HG02623 (cell line): ENCODE results near the gene SUB1.
"Not testable (repeated sequence)": the region's sequence is repeated elsewhere in the genome, so short reads cannot be mapped to it uniquely, and the experiment has no call there.

Experiments
- ATAC-seq: cut with Tn5 transposase; IDR thresholded peaks from one replicate; pipeline ENCODE4 v1.9.1; 2021; ENCODE audit warnings: moderate library complexity; ENCODE audit not compliant: unreplicated experiment

SUB1 gene

DNA sequence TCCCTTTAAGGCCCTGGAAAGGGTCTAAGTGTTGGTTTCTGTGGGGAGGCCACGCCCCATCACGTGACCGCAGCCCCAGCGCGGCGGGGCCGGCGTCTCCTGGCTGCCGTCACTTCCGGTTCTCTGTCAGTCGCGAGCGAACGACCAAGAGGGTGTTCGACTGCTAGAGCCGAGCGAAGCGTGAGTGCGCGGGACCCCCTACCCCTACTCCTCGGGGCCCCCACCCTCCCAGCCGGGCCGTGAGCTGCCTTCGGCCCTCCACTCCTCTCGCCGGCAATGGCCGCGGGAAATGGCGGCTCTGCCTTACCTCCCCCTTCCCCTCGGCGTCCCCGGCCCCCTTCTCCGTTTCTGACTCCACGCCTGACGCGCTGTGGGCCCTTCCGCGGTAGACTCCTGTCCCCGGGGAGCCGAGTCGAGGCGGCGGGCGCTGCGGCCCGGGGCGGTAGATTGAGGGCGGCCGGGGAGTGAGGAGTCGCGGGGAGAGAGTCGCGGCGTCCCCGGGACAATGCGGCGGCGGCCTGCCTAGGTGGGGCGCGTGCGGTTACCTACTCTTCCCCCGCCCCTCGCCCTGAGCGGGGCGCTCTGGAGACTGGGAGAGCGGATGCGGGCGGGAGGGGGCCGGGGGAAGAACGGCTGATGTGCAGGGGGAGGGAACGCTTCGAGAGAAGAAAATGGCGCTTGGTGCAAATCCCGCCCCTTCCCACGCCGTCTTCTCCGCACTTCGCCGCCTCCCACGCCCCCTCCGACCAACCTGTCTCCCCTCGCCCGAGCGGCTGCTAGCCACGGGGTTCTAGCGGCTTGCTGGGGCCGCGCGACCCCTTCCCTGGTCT, at the start of gene SUB1:
Gene SUB1, plus strand, starts transcription at position 112 of the 830 bp plus-strand sequence. CDS start 2,956 bp downstream, outside the sequence.
- ATAC-seq = peak; percentile 40

DNA sequence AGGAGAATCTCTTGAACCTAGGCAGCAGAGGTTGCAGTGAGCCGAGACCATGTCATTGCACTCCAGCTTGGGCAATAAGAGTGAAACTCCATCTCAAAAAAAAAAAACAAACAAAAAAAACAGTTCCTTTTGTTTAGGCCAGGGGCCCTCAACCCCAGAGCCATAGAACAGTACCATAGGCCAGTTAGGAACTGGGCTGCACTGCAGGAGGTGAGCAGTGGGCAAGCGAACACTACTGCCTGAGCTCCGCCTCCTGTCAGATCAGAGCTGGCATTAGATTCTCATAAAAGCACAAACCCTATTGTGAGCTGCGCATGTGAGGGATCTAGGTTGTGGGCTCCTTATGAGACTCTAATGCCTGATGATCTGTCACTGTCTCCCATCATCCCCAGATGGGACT, 49.1 kb upstream of the SUB1 start:
- no peak for ATAC-seq

DNA sequence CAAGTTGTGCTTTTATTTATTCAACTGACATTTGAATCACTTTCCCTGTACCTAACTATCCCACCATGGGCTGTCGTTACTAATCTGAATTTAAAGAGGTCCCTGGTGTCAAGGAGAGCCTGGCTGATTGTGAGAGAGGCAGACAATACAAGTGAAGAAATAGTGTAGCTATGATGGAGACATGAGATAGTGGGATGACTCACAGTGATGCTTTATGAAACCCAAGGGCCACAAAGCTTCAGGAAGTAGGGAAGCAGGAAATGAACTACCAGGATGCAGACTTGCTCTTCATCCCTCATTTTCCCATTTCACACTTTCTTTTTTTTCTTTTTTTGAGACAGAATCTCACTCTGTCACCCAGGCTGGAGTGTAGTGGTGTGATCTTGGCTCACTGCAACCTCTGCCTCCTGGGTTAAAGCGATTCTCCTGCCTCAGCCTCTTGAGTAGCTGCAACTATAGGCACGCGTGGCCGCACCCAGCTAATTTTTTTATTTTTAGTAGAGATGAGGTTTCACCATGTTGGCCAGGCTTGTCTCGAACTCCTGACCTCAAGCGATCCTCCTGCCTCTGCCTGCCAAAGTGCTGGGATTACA, 47.8 kb upstream of the SUB1 start:
- ATAC-seq = peak; percentile 3

DNA sequence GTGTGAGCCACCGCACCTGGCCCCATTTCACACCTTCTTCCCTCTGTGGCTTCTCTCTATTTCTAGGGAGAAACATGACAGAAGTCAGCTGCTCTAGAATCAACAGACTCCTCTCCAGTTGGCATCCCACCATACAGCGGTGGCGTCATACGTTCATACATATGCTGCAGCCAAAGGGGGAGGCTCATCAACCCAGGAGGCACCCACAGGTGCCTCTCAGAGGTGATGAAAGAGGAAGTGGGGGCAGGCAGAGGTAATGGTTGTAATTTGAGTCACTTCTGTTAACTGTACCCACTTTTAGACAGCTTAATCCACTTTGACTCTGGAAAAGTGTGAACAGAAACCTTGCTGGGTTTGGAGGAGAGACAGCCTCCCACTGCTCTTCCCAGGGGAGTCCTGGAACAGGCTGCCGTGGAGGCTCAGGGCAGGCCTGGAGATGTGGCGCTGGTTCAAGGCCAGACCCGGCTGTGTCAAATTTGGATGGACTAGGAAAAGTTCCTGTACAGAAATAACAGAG, 47.3 kb upstream of the SUB1 start:
- ATAC-seq = peak; percentile 66

DNA sequence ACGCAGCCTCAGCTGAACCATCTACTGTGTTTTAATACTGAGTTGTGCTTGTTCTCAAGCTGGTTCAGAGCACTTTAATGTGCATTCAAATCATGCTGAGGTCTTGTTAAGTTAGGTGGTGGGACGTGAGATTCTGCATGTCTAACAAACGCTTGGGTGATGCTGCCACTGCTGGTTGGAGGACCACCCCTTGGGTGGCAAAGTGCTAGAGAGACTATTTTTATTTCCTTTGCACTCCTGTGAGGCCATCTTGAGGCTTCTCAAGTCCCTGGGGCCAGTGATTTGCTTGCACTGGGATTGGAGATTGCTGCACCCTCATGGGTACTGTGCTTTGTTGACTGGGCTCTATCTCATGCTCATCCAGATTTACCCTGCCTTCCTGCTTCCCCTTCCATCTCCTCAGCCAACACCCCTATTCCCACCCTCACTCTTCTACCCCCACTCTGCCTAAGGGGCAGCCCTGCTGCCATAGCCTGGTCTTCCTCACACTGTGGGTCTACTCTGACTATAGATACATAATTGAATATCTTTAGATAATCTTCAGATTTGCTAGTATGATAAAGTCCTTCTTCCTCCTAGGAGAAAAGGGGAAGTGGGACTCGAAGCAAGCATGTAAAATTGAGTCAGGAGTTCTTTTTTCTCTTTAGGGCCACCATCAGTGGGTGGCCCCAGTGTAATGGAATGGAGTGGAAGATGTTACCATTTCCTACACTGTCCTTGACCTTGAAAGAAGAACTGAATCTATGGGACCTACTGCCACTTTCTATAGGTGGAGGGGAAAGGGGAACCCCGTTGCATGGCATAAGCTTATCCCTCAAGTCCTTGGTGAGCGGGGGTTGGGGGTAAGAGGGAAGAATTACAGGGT, 45.1 kb upstream of the SUB1 start:
- no peak for ATAC-seq

DNA sequence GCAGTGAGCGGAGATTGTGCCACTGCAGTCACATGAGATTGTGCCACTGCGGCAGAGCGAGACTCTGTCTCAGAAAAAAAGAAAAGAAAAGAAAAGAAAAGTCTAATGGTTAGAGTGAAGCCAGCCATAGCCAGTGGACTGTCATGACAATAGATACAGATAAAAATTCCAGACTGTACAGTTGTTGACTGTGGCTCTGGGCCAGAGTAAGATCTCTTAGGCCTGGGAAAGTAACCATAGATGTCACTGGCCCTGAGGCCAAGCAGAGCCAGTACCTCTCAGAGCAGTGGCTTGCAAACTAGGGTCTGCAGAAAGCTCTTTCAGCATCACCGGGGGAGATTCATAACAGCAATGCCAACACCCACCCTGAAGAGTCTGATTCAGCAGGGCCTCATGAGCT, 44.1 kb upstream of the SUB1 start:
- no peak for ATAC-seq

DNA sequence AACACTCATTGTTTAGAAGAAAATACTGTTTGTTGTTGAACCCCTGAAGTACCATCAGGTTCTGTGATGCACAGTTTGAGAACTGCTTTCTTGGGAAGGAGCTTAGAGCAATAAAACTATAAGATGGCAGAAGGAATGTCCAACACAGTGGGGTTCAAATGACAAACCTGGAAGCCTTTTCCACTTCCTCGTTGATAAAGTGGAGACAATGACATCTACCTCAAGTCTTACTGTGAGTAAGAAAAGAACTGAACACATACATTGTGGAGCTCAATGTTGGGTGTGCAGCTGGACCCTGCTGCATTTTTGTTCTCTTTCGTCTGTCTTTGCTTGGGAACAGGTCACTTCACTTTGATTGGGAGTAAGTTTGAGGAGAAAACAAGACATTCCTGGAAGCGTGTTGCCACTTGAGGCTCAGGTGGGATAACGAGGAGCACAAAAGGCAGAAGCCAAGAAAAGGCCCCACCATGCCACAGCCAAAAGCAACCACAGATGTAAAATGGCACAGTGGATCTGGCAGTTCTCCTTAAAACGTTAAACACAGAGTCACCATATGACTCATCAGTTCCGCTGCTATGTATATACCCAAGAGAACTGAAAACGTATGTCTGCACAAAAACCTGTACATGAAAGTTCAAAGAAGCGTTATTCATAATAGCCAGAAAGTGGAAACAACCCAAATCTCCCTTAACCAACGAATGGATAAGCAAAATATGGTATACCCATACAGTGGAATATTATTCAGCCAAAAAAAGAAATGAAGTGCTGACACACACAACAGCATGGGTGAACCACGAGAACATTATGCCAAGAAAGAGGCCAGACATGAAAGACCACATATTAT, 42.9 kb upstream of the SUB1 start:
- peak; percentile 67 for ATAC-seq

DNA sequence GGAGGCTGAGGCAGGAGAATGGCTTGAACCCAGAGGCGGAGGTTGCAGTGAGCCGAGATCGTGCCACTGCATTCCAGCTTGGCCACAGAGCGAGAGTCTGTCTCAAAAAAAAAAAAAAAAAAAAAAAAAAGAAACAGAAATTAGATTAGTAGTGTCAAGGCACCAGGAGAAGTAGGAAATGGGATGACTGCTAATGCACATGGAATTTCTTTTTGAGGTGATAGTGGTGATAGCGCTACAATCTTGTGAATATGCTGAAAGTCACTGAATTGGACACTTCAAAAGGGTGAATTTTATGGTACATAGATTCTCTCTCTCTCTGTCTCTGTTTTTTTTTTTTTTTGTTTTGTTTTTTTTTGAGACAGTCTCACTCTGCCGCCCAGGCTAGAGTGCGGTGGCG, 42.1 kb upstream of the SUB1 start:
- ATAC-seq = no peak

DNA sequence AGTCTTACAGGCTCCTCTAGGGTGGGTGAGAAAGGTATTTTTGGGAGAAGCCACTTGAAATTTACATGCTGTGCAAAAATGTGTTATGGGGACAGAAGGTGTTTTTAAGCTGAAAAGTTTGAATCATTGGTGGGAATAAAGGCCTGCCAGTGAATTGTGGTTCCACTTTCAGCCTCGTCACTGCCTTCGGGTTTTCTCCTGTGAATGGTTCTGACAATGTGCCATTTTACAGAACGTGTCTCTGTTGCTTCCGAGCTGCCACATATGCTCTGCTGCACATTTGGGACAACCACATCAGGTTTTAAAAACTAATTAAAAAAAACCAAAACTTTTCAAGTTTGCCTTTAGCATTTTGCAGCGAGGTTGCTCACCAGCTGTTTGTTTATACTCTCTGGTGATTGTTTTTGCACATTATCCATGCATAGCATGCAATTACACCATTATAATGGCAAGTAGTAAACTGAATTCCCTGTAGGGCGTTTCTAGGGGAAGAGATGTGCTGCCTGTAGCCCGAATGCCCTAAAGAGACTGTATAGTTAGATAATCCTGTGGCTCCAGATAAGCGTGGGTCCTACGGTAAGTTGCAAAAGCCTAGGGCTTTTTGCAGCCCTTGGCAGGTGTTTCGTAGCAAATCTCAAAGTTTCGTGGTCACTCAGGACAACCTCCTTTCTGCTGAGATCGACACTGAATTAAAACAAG, 40.1 kb upstream of the SUB1 start:
- ATAC-seq = no peak

DNA sequence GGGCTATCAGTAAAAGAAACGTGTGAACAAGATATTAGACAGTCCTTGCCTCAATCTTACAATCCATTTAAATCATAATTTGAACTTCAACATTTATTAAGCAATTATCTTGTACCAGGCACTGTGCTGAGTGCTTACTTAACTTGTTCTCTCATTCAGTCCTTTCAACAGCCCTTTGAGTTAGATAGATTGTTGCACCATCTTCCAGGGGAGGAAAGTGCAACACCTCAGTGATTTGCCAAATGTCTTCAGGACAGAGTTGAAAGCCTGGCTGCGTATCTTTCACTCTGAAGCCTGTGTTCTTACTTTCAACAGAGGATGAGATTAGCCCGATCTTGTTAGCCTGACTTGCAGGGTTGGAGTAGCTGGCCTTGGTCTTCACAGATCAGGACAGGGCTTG, 34.2 kb upstream of the SUB1 start:
- ATAC-seq = no peak

DNA sequence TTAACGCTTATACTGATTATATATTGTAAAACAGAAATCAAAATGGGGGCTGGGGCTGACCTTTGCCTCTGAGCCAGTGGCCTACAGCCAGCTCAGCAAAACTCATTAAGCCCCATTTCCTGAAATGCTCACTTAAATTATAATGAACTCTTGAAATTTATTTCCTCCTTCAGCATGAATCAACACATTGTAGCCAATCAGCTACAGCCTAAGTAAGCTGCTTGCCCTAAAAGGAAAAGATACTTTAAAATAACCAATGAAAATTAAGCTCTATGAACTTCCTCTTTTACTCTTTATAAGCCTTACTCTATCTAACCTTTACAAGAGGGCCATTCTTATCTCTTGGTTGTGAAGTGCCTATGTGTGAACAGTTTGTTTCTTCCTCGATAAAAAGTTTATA, 33.5 kb upstream of the SUB1 start:
- ATAC-seq = no peak

DNA sequence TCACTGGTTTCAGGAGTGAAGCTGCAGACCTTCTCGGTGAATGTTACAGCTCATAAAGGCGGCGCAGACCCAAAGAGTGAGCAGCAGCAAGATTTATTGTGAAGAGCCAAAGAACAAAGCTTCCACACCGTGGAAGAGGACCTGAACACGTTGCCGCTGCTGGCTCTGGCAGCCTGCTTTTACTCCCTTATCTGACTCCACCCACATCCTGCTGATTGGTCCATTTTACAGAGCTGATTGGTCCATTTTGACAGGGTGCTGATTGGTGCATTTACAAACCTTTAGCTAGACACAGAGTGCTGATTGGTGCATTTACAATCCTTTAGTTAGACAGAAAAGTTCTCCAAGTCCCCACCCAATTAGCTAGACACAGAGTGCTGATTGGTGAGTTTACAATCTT, 32.9 kb upstream of the SUB1 start:
- not testable (repeated sequence) for ATAC-seq

DNA sequence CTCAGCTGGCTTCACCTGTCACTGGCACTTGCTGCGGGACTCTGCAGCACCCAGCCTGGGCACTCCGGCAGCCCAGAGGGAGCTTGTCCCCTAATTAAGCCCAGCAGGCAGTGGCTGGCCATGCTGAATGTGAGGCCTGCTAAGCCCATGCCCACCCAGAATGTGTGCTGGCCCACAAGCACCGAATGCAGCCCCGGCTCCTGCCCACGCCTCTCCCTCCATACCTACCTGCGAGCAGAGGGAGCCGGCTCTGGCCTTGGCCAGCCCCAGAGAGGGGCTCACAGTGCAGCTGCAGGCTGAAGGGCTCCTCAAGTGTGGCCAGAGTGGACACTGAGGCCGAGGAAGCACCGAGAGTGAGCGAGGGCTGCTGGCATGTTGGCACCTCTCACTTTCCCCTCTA, 32.4 kb upstream of the SUB1 start:
- no peak for ATAC-seq

DNA sequence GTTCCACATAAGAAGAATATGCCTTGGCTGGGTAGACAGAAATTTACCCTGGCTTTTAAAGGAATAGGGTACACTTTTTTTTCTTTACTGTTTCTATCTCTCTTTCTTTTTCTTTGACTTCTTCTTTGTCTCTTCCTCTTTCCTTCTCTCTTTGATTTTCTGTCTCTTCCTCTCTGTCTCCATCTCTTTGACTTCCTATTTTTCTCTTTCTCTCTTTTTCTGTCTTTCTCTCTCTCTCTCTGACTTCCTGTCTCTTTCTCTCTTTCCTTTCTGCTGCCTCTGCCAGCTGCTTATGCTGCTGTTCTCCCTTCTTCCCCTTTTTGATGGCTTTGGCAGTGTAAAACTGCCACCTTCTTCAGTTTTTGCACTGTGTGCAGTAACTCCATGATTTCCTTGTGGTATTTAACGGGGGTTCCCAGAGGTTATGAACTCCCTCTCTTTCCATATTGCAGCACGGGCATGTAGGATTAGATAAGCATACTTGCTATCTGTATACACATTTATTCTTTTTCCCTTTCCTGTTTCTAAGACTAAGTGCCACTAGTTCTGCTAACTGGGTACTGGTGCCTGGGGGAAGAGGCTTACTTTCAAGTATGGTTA, 31.1 kb upstream of the SUB1 start:
- ATAC-seq = not testable (repeated sequence)

DNA sequence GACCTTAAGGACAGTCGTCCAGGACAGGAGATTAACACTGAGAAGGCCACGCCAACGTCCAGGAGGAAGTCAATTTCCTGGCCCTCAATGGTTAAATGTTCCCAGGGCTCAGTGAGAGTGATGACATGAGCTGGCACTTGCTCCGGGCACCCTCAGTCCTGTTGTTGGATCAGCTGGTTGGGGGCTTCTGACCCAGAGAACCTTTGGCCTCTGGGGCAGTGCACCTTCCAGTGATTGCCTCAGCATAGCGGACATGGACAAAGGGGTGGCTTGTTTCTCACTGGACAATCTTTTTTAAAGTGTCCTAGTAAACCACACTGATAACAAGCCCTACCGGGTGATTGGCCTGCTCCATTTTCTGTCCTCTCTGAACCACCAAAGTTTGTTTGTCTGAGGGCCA, 28.8 kb upstream of the SUB1 start:
- ATAC-seq = not testable (repeated sequence)

DNA sequence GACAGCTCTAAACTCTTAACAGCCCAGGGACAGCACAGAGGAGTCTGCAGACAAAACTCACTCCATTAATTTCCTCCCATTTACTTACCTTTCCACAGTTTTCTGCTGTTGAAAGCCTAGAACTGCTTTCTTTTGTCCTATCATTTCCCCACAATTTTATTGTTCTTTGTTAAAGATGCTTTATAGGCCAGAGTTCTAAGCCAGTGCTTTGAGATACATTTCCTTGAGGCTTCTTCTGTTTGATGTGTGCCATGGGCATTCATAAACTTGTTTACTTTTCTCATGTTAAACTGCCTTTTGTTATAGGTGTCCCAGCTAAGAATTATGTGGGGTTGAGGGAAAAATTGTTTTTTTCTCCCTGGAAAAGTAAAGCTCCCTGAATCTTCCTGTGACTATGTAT, 25.9 kb upstream of the SUB1 start:
- no peak for ATAC-seq

DNA sequence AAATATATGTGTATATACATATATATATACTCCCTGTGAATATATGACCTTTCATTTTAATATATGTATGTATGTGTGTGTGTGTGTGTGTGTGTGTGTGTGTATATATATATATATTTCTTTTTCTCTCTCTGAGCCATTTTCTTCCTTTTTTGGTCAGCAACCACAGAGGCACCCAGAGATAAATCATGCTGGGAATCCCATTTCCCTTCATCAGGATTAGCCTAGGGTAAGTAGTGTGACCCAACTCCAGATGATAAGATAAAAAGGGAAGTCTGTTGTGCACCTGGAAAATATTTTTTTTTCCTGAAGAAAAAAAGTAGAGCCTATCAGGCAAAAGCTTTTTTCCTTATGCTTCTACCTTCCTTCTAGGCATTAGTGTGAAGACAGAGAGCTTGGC, 25.4 kb upstream of the SUB1 start:
- no peak for ATAC-seq

DNA sequence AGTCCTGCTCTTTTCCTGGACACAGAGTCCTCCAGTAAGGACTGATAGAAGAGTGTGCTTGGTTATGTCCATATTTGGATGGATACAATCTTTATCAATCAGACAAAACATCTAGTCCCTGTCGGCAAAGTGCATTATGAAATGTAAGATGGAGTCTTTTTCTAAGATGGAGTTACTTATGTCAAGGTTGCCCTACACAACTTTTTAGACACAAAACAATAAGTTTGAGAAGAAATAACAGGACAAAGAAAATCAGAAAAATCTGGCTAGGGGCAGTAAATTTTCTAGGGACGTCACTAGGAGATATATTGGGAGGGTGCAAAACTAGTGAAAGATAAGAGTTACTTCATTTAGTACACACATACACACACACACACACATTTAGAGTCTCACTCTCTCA, 23.3 kb upstream of the SUB1 start:
- no peak for ATAC-seq

DNA sequence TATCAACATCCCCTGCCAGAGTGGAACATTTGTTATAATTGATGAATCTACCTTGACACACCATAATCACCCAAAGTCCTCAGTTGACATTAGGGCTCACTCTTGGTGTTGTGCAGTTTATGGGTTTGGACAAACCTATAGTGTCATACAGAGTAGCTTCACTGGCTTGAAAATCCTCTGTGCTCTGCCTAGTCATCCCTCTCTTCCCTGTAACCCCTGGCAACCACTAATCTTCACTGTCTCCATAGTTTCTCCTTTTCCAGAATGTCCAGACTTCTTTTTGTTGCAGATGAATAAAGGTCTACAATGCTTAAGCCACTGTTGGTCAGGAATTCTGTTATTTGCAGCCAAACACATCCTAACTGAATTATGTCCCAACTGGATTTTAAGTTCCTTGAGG, 22.5 kb upstream of the SUB1 start:
- no peak for ATAC-seq

DNA sequence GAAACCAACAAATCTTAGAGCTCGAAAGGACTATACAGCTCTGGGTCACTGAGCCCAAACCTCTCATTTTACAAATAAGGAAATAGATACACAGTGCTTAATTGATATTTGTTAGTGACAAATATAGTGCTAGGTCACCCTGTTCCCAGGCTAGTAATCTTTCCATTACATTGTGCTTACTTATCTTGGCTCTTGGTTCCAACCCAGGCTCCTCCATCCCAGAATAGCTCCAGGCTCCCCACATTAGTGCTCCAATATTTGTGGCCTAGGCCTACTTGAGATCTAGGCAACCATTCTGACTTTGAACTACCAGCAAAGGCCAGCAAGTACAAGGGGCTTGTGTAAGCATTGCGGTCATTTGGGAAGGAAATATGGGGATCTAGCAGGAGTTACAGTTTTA, 21.7 kb upstream of the SUB1 start:
- ATAC-seq = no peak
